CD4-positive, alpha-beta T cell treated with Interferon alpha-2 for 1 hour (primary cell): ENCODE measurements around the gene ODR4.
"Not testable (repeated sequence)": the region's sequence is repeated elsewhere in the genome, so short reads cannot be mapped to it uniquely, and the experiment has no call there.

Experiments
- DNase-seq, 2 donors: peaks; one replicate each; pipeline ENCODE4 v3.0.0-alpha.2; 2020 to 2022

Gene ODR4

DNA sequence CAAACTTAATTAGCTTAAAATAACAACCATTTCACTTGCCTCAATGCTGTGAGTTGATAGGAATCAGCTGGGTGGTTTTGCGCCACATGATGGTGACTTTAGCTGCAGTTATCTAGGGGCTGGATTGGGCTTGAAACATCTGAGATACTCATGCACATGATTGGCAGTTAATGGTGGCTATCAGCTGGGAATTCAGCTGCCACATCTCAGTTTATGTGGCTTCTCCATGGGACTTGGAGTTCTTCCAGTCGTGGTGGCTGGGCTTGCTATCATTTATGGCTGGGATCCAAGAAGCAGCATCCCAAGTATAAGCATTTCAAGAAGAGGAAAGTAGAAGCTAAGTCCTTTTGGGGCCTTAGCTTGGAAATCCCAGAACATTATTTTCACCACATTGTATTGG is 48.9 kb downstream of the ODR4 start:
- DNase-seq, result no peak

DNA sequence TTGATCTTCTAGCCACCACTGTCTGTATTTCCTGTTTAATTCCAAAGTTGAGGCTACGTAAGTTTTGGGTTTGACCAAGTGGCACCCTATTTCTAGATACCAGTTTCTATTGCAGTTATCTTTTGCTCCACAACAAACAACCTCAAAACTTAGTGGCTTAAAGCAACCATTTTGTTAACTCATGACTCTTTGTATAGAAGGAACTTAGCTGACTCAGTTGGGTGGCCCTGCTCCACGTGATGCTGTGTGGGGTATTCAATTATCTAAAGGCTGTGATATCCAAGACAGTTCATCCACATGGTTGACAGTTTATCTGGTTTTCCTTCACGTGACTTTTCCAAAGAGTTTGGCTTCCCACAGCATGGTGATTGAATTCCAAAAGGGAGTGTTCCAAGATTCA is 50.5 kb downstream of the ODR4 start:
- no peak for DNase-seq

GRCh38 chr1:186429017-186429416 is 53.4 kb downstream of the ODR4 start:
- DNase-seq, result no peak

GRCh38 chr1:186435336-186435735 is 59.7 kb downstream of the ODR4 start:
- DNase-seq, result no peak

DNA sequence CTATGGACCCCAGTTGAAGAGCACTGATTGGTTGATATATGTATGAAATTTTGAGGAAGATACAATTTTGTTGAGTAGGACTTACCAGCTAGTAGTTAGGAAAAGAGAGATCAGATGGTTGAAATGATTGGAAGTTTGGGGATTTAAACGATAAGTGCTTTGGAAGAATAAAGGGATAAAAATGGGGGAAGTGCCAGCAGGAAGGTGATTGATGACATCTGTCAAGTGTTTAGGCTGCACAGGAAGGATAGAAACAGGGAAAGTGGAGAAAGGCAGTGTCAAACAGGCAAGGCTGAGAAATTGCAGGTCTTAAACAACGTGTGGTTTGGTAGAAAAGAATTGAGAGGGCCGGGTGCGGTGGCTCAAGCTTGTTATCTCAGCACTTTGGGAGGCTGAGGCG is 62.9 kb downstream of the ODR4 start:
- DNase-seq, result no peak

DNA sequence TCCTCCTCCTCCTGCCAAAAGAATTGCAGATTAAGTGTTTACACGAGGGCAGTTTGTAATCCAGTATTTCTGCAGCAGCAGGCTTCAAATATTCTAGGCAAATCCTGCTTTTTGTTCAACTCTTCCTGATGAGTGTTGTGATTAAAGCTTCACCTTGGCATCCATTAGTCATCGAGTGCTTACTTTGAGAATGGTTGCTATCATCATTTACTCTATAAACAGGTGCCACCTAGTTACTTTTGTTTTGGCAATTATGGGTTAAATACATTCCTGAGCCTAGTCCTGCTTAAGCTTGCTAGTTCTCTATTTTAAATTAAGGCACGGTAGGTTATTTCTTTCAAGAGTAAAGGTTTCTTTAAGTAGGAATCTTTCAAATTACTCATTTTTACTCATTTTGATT is 64.9 kb downstream of the ODR4 start:
- no peak for DNase-seq

DNA sequence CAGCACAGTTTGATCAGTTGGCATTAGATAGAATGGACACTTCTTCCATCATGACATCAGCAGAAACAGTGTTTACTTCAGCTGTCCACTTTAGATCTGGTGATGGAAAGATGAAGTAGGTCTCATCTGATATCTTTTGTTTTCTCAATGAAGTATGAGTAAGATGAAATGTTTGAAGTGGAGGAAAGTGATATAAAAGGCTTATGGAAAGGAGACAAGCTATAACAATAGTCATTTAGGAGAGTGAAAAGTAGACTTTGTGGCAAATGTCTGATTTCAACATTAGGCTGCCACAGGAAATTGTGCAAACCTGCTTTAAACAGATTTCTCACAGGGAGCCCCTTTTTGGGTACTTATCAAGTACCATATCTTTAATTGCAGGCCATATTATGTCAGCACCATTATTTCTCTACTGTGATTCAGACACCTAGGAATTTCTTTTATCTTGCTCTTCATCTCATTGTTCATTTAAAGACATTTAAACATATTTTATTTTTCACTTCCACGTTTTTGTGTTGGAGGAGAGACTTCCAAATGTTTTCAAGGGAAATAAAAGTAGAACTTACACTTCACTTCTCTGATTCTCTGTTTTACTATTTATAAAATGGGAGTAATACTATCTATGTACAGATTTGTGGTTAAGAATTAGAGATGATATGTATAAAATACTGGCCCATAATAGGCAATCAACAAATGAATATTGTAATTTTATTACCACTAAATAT is 67.2 kb downstream of the ODR4 start:
- no peak for DNase-seq

GRCh38 chr1:186443638-186444037 is 68.0 kb downstream of the ODR4 start:
- no peak for DNase-seq

- DNase-seq, result no peak
Observed at GRCh38 chr1:186446152-186446551, 70.5 kb downstream of the ODR4 start.

DNA sequence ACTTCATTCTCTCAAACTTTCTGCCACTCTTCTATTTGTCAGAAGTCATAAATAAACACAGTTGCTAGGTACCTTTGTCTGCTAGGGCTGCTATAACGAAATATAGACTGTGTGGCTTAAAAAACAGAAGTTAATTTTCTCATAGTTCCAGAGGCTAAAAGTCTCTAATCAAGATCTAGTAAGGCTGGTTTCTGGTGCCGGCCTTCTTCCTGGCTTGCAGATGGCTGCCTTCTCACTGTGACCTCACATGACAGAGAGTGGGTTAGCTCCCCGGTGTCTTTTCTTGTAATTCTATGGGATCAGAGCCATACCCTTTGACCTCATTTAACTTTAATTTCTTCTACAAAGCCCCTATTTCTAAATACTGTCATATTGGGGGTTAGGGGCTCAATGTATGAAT is 79.3 kb downstream of the ODR4 start:
- no peak for DNase-seq

DNA sequence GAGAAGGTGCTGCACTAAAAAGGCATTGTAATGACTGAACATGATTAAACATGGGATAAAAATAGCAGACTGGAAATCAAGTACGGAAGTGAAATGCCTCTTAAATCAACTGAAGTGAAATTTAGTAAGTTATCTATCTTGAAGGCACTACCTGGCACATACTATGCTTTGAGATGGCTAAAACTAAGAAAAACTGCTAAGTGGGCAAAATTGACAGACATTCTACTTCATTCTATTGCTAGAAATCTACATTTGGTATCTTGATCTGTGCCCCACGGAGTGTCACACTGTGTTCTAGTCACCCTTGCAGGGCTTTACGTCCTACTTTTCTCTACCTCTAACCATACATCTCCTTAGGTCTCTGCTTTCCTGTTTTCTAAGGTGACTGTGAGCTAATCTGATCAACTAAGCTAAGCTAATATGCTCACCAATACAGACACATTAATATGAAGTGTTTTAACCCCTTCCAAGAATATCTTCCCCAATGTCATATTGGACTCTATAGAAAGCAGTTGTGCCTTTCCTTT is 81.2 kb downstream of the ODR4 start:
- no peak for DNase-seq

GRCh38 chr1:186459161-186459560 is 83.5 kb downstream of the ODR4 start:
- not testable (repeated sequence) for DNase-seq

DNA sequence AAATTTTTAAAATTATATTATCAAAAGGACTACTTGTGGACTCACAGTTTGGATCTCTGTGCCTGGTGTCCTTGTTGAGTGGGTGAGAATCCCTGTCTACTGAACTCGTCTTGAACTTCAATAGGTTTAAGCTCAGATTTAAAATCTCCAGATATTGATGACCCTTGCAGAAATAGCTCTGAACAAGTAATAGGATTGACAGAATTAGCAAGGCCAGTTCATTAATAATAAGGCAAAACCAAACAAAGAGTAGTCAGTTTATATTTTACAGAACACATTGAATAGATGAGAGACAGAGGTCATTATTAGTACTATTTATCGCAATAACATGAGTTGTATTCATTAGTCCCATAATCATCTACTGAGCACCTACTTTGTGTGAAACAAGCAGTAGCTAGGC is 85.4 kb downstream of the ODR4 start, which contains the start of gene PDC:
TSS of gene PDC (minus strand) at position 101 of the 400 bp plus-strand sequence. CDS start 11,655 bp downstream, outside the sequence.
- DNase-seq, result no peak

GRCh38 chr1:186463511-186463910 is 87.9 kb downstream of the ODR4 start:
- no peak for DNase-seq

DNA sequence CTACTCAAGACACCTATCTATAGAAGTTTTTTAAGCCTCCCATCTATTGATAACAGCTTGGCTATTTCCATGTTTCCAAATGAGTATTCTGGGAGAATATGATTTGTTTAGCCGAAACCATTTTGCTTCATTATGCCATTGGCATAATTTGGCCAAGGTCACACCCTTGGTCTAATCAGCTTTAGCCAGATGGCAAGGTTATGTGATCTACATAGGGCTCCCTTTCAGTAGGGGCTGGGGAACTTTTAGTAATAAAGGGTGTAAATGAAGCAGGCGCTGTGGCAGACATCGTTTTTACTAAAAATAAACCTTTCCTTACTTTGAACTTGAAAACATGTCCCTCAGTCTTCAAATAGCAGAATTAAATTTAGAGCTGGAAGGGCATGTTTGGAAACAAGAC is 88.3 kb downstream of the ODR4 start:
- DNase-seq, result no peak

- not testable (repeated sequence) for DNase-seq
Observed at GRCh38 chr1:186465491-186465890, 89.9 kb downstream of the ODR4 start.

- no peak for DNase-seq
Observed at GRCh38 chr1:186465946-186466345, 90.3 kb downstream of the ODR4 start.
